ENCODE data around the gene MAN2B2. TPM values are rescaled to one million over a fixed set of nuclear protein-coding genes. Genes with fewer than 3 reads are reported as not detected.
"Not testable (repeated sequence)": the region's sequence is repeated elsewhere in the genome, so short reads cannot be mapped to it uniquely, and the experiment has no call there.

The MAN2B2 gene
- total RNA-seq, 1 donor from 2014 or later, result 24.0 TPM

- H3K36me3 ChIP-seq (ENCODE audit: control insufficient read depth, insufficient read depth, low read length), result peaks cover 2% of the 10 kb centered on the region
- H3K4me3 ChIP-seq (ENCODE audit: low read depth, low read length), result no peak overlapping the region
- no peak for DNase-seq (ENCODE audit: low read depth)
- no peak for TF ChIP-seq CTCF (IDR thresholded peaks at IDR 0.05; ENCODE audit: insufficient read depth, low read length, poor library complexity, severe bottlenecking)
- H3K27me3 ChIP-seq (ENCODE audit: control insufficient read depth, insufficient read depth, low read length), result no peaks in the 10 kb centered on the region
These were observed 72.7 kb downstream of the MAN2B2 start for GRCh38 chr4:6647582-6648230.

- H3K27me3 ChIP-seq (ENCODE audit: control insufficient read depth, insufficient read depth, low read length), result no peaks in the 10 kb centered on the region
- no peaks in the 10 kb centered on the region for H3K36me3 ChIP-seq (ENCODE audit: control insufficient read depth, insufficient read depth, low read length)
- DNase-seq (ENCODE audit: low read depth), result no peak
- H3K4me3 ChIP-seq (ENCODE audit: low read depth, low read length), result no peak overlapping the region
- TF ChIP-seq CTCF (IDR thresholded peaks at IDR 0.05; ENCODE audit: insufficient read depth, low read length, poor library complexity, severe bottlenecking), result no peak
These were observed 74.2 kb downstream of the MAN2B2 start for GRCh38 chr4:6649216-6649615.

GRCh38 chr4:6654211-6654610, 79.2 kb downstream of the MAN2B2 start:
- not testable (repeated sequence) for H3K36me3 ChIP-seq (ENCODE audit: control insufficient read depth, insufficient read depth, low read length); H3K4me3 ChIP-seq (ENCODE audit: low read depth, low read length); DNase-seq (ENCODE audit: low read depth); H3K27me3 ChIP-seq (ENCODE audit: control insufficient read depth, insufficient read depth, low read length)

GRCh38 chr4:6655291-6655690, 80.3 kb downstream of the MAN2B2 start:
- not testable (repeated sequence) for H3K4me3 ChIP-seq (ENCODE audit: low read depth, low read length)

GRCh38 chr4:6655924-6656323, 80.9 kb downstream of the MAN2B2 start:
- DNase-seq (ENCODE audit: low read depth), result no peak
- Histone ChIP-seq H3K36me3 (ENCODE audit: control insufficient read depth, insufficient read depth, low read length) (no peaks in the 10 kb centered on the region), H3K4me3 (ENCODE audit: low read depth, low read length) (no peak overlapping the region), H3K27me3 (ENCODE audit: control insufficient read depth, insufficient read depth, low read length) (no peaks in the 10 kb centered on the region)
- TF ChIP-seq CTCF (IDR thresholded peaks at IDR 0.05; ENCODE audit: insufficient read depth, low read length, poor library complexity, severe bottlenecking), result no peak

More at GRCh38 chr4:6655291-6655690, 80.3 kb downstream of the MAN2B2 start:
- DNase-seq (ENCODE audit: low read depth); H3K36me3 ChIP-seq (ENCODE audit: control insufficient read depth, insufficient read depth, low read length); H3K27me3 ChIP-seq (ENCODE audit: control insufficient read depth, insufficient read depth, low read length): not testable (repeated sequence)

- DNase-seq (ENCODE audit: low read depth), result no peak
- Histone ChIP-seq H3K4me3 (ENCODE audit: low read depth, low read length) (no peak overlapping the region), H3K36me3 (ENCODE audit: control insufficient read depth, insufficient read depth, low read length) (no peaks in the 10 kb centered on the region), H3K27me3 (ENCODE audit: control insufficient read depth, insufficient read depth, low read length) (no peaks in the 10 kb centered on the region)
- no peak for TF ChIP-seq CTCF (IDR thresholded peaks at IDR 0.05; ENCODE audit: insufficient read depth, low read length, poor library complexity, severe bottlenecking)
These were observed 82.5 kb downstream of the MAN2B2 start for GRCh38 chr4:6657242-6658208.

Measured in kidney epithelial cell (primary cell).